Measurements from ENCODE around the gene PACS1.

The PACS1 gene

GRCh38 chr11:66207816-66208215 lies 137.7 kb downstream of the PACS1 start:
- no peak overlapping the region for H3K27ac ChIP-seq (ENCODE audit: low read length)
- H3K27me3 ChIP-seq (ENCODE audit: insufficient read depth, low read length) = no peaks in the 10 kb centered on the region
- no peaks in the 10 kb centered on the region for H3K4me1 ChIP-seq (ENCODE audit: insufficient read depth, low read length)
- no peak overlapping the region for H3K4me3 ChIP-seq (ENCODE audit: low read length)
- no peak overlapping the region for H3K9ac ChIP-seq (ENCODE audit: low read depth, low read length)
- no peaks in the 10 kb centered on the region for H3K36me3 ChIP-seq (ENCODE audit: insufficient read depth, low read depth, low read length)
- no peaks in the 10 kb centered on the region for H3K9me3 ChIP-seq (ENCODE audit: insufficient read depth, low read depth, low read length)

GRCh38 chr11:66211100-66211499 lies 141.0 kb downstream of the PACS1 start:
- Histone ChIP-seq H3K36me3 (ENCODE audit: insufficient read depth, low read depth, low read length) (0 out of 2 replicates have a peak, but pooled peaks cover 2% of the 10 kb centered on the region), H3K27me3 (ENCODE audit: insufficient read depth, low read length) (no peaks in the 10 kb centered on the region), H3K27ac (ENCODE audit: low read length) (no peak overlapping the region), H3K4me3 (ENCODE audit: low read length) (no peak overlapping the region), H3K4me1 (ENCODE audit: insufficient read depth, low read length) (no peaks in the 10 kb centered on the region), H3K9ac (ENCODE audit: low read depth, low read length) (no peak overlapping the region), H3K9me3 (ENCODE audit: insufficient read depth, low read depth, low read length) (no peaks in the 10 kb centered on the region)

- peaks cover 12% of the 10 kb centered on the region; the same call in 1 of the 2 replicates for H3K36me3 ChIP-seq (ENCODE audit: insufficient read depth, low read depth, low read length)
- no peaks in the 10 kb centered on the region for H3K4me1 ChIP-seq (ENCODE audit: insufficient read depth, low read length)
- no peaks in the 10 kb centered on the region for H3K27me3 ChIP-seq (ENCODE audit: insufficient read depth, low read length)
Measured at GRCh38 chr11:66216911-66217310, 146.8 kb downstream of the PACS1 start.

GRCh38 chr11:66218036-66218435 lies 148.0 kb downstream of the PACS1 start:
- Histone ChIP-seq H3K9me3 (ENCODE audit: insufficient read depth, low read depth, low read length) (no peaks in the 10 kb centered on the region), H3K27me3 (ENCODE audit: insufficient read depth, low read length) (no peaks in the 10 kb centered on the region), H3K4me3 (ENCODE audit: low read length) (no peak overlapping the region), H3K36me3 (ENCODE audit: insufficient read depth, low read depth, low read length) (peaks cover 12% of the 10 kb centered on the region; the same call in 1 of the 2 replicates), H3K9ac (ENCODE audit: low read depth, low read length) (no peak overlapping the region), H3K4me1 (ENCODE audit: insufficient read depth, low read length) (no peaks in the 10 kb centered on the region), H3K27ac (ENCODE audit: low read length) (no peak overlapping the region)

More at GRCh38 chr11:66216911-66217310, 146.8 kb downstream of the PACS1 start:
- H3K9ac ChIP-seq (ENCODE audit: low read depth, low read length) = no peak overlapping the region
- no peak overlapping the region for H3K27ac ChIP-seq (ENCODE audit: low read length)
- H3K9me3 ChIP-seq (ENCODE audit: insufficient read depth, low read depth, low read length) = no peaks in the 10 kb centered on the region
- no peak overlapping the region for H3K4me3 ChIP-seq (ENCODE audit: low read length)

GRCh38 chr11:66218846-66219620 lies 149.0 kb downstream of the PACS1 start:
- H3K9me3 ChIP-seq (ENCODE audit: insufficient read depth, low read depth, low read length) = no peaks in the 10 kb centered on the region
- peaks cover 12% of the 10 kb centered on the region; the same call in 1 of the 2 replicates for H3K36me3 ChIP-seq (ENCODE audit: insufficient read depth, low read depth, low read length)
- H3K4me3 ChIP-seq (ENCODE audit: low read length) = no peak overlapping the region
- no peak overlapping the region for H3K9ac ChIP-seq (ENCODE audit: low read depth, low read length)
- H3K27me3 ChIP-seq (ENCODE audit: insufficient read depth, low read length) = no peaks in the 10 kb centered on the region
- no peaks in the 10 kb centered on the region for H3K4me1 ChIP-seq (ENCODE audit: insufficient read depth, low read length)
- H3K27ac ChIP-seq (ENCODE audit: low read length) = no peak overlapping the region

- no peaks in the 10 kb centered on the region for H3K9me3 ChIP-seq (ENCODE audit: insufficient read depth, low read depth, low read length)
- no peak overlapping the region for H3K4me3 ChIP-seq (ENCODE audit: low read length)
- no peaks in the 10 kb centered on the region for H3K27me3 ChIP-seq (ENCODE audit: insufficient read depth, low read length)
- H3K27ac ChIP-seq (ENCODE audit: low read length) = no peak overlapping the region
- H3K36me3 ChIP-seq (ENCODE audit: insufficient read depth, low read depth, low read length) = peaks cover 12% of the 10 kb centered on the region; the same call in 1 of the 2 replicates
- no peak overlapping the region for H3K9ac ChIP-seq (ENCODE audit: low read depth, low read length)
- H3K4me1 ChIP-seq (ENCODE audit: insufficient read depth, low read length) = no peaks in the 10 kb centered on the region
Measured at GRCh38 chr11:66219846-66220565, 149.9 kb downstream of the PACS1 start.

- no peak overlapping the region for H3K27ac ChIP-seq (ENCODE audit: low read length)
- H3K4me3 ChIP-seq (ENCODE audit: low read length) = no peak overlapping the region
- H3K36me3 ChIP-seq (ENCODE audit: insufficient read depth, low read depth, low read length) = peaks cover 12% of the 10 kb centered on the region; the same call in 1 of the 2 replicates
- H3K9me3 ChIP-seq (ENCODE audit: insufficient read depth, low read depth, low read length) = no peaks in the 10 kb centered on the region
- H3K27me3 ChIP-seq (ENCODE audit: insufficient read depth, low read length) = no peaks in the 10 kb centered on the region
- no peak overlapping the region for H3K9ac ChIP-seq (ENCODE audit: low read depth, low read length)
- no peaks in the 10 kb centered on the region for H3K4me1 ChIP-seq (ENCODE audit: insufficient read depth, low read length)
Measured at GRCh38 chr11:66220566-66220935, 150.5 kb downstream of the PACS1 start.

- Histone ChIP-seq H3K27ac (ENCODE audit: low read length) (no peak overlapping the region), H3K9ac (ENCODE audit: low read depth, low read length) (no peak overlapping the region), H3K27me3 (ENCODE audit: insufficient read depth, low read length) (no peaks in the 10 kb centered on the region), H3K4me3 (ENCODE audit: low read length) (no peak overlapping the region), H3K4me1 (ENCODE audit: insufficient read depth, low read length) (no peaks in the 10 kb centered on the region), H3K36me3 (ENCODE audit: insufficient read depth, low read depth, low read length) (peaks cover 11% of the 10 kb centered on the region; the same call in 1 of the 2 replicates), H3K9me3 (ENCODE audit: insufficient read depth, low read depth, low read length) (no peaks in the 10 kb centered on the region)
Measured at GRCh38 chr11:66221012-66221411, 150.9 kb downstream of the PACS1 start.

- Histone ChIP-seq H3K27ac (ENCODE audit: low read length) (no peak overlapping the region), H3K9ac (ENCODE audit: low read depth, low read length) (no peak overlapping the region), H3K36me3 (ENCODE audit: insufficient read depth, low read depth, low read length) (peaks cover 7% of the 10 kb centered on the region; the same call in 1 of the 2 replicates)
Measured at GRCh38 chr11:66221726-66222236, 151.7 kb downstream of the PACS1 start.

GRCh38 chr11:66222358-66223149 lies 152.5 kb downstream of the PACS1 start:
- H3K27ac ChIP-seq (ENCODE audit: low read length) = no peak overlapping the region
- H3K36me3 ChIP-seq (ENCODE audit: insufficient read depth, low read depth, low read length) = peaks cover 2% of the 10 kb centered on the region; the same call in 1 of the 2 replicates

More at GRCh38 chr11:66221726-66222236, 151.7 kb downstream of the PACS1 start:
- Histone ChIP-seq H3K9me3 (ENCODE audit: insufficient read depth, low read depth, low read length) (no peaks in the 10 kb centered on the region), H3K4me1 (ENCODE audit: insufficient read depth, low read length) (no peaks in the 10 kb centered on the region), H3K27me3 (ENCODE audit: insufficient read depth, low read length) (no peaks in the 10 kb centered on the region), H3K4me3 (ENCODE audit: low read length) (no peak overlapping the region)

GRCh38 chr11:66224226-66224855 lies 154.3 kb downstream of the PACS1 start:
- Histone ChIP-seq H3K4me1 (ENCODE audit: insufficient read depth, low read length) (peaks cover 4% of the 10 kb centered on the region; the same call in 1 of the 2 replicates), H3K27me3 (ENCODE audit: insufficient read depth, low read length) (no peaks in the 10 kb centered on the region), H3K4me3 (ENCODE audit: low read length) (no peak overlapping the region), H3K27ac (ENCODE audit: low read length) (no peak overlapping the region), H3K36me3 (ENCODE audit: insufficient read depth, low read depth, low read length) (no peaks in the 10 kb centered on the region), H3K9me3 (ENCODE audit: insufficient read depth, low read depth, low read length) (no peaks in the 10 kb centered on the region), H3K9ac (ENCODE audit: low read depth, low read length) (no peak overlapping the region)

More at GRCh38 chr11:66222358-66223149, 152.5 kb downstream of the PACS1 start:
- Histone ChIP-seq H3K4me1 (ENCODE audit: insufficient read depth, low read length) (no peaks in the 10 kb centered on the region), H3K9me3 (ENCODE audit: insufficient read depth, low read depth, low read length) (no peaks in the 10 kb centered on the region), H3K27me3 (ENCODE audit: insufficient read depth, low read length) (no peaks in the 10 kb centered on the region), H3K4me3 (ENCODE audit: low read length) (no peak overlapping the region), H3K9ac (ENCODE audit: low read depth, low read length) (no peak overlapping the region)

All from iPS-20b (cell line).